ENCODE data around the gene EXOC7.
"Not testable (repeated sequence)": the region's sequence is repeated elsewhere in the genome, so short reads cannot be mapped to it uniquely, and the experiment has no call there.

DNA sequence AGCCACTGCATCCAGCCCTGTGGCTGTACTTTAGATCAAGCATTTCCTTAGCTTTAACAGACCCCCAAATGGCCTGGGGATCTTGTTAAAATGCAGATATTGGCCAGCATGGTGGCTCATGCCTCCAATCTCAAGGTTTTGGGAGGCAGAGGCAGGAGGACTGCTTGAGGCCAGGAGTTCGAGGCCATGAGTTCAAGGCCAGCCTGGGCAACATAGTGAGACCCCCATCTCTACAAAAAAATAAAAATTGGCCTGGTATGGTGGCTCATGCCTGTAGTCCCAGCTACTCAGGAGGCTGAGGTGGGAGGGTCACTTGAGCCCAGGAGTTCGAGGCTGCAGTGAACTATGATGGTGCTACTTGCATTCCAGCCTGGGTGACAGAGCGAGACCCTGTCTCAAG, 60.7 kb downstream of the EXOC7 start:
- TF ChIP-seq, protein P1, sequence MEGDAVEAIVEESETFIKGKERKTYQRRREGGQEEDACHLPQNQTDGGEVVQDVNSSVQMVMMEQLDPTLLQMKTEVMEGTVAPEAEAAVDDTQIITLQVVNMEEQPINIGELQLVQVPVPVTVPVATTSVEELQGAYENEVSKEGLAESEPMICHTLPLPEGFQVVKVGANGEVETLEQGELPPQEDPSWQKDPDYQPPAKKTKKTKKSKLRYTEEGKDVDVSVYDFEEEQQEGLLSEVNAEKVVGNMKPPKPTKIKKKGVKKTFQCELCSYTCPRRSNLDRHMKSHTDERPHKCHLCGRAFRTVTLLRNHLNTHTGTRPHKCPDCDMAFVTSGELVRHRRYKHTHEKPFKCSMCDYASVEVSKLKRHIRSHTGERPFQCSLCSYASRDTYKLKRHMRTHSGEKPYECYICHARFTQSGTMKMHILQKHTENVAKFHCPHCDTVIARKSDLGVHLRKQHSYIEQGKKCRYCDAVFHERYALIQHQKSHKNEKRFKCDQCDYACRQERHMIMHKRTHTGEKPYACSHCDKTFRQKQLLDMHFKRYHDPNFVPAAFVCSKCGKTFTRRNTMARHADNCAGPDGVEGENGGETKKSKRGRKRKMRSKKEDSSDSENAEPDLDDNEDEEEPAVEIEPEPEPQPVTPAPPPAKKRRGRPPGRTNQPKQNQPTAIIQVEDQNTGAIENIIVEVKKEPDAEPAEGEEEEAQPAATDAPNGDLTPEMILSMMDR (optimal IDR thresholded peaks at IDR 0.05 in 1 of 3, IDR thresholded peaks at IDR 0.05 in 1 of 3, conservative IDR thresholded peaks at IDR 0.05 in 1 of 3; ENCODE audit: extremely low read depth in 1 of 3, insufficient read depth in 2 of 3, low read length in 3 of 3), result not testable (repeated sequence)
- not testable (repeated sequence) for TF ChIP-seq EZH2 (IDR thresholded peaks at IDR 0.05; ENCODE audit: low read length)

Data from keratinocyte (primary cell).